IMR-90 (cell line): Measurements from ENCODE around the gene LRRC2.

ENCODE experiments used
- CEBPB ChIP-seq: IDR thresholded peaks from 2 replicates; pipeline ENCODE4 v1.6.1; 2012; ENCODE audit warnings: low read depth, low read length, improper control_type of control experiment
- CHD1 ChIP-seq: IDR thresholded peaks from 2 replicates; pipeline ENCODE4 v1.6.1; 2012; ENCODE audit warnings: low read depth, low read length, improper control_type of control experiment
- CTCF ChIP-seq: conservative IDR thresholded peaks from 2 replicates; pipeline ENCODE4 v1.5.1; 2012; ENCODE audit warnings: mild to moderate bottlenecking, low read depth, low read length, improper control_type of control experiment
- FOS ChIP-seq: fragments of 150-350 bp; IDR thresholded peaks from 2 replicates; pipeline ENCODE4 v1.6.1; 2016; ENCODE audit warnings: low read depth, low read length
- MAZ ChIP-seq: IDR thresholded peaks from 2 replicates; pipeline ENCODE4 v1.6.1; 2012; ENCODE audit warnings: low read depth, mild to moderate bottlenecking, low read length, improper control_type of control experiment, moderate library complexity, borderline replicate concordance
- MXI1 ChIP-seq: IDR thresholded peaks from 2 replicates; pipeline ENCODE4 v1.6.1; 2012; ENCODE audit warnings: low read depth, mild to moderate bottlenecking, low read length, moderate library complexity, borderline replicate concordance
- POLR2A ChIP-seq: IDR thresholded peaks from 2 replicates; pipeline ENCODE4 v1.6.1; 2012; ENCODE audit warnings: mild to moderate bottlenecking, low read depth, low read length
- RAD21 ChIP-seq: IDR thresholded peaks from 2 replicates; pipeline ENCODE4 v1.6.1; 2012; ENCODE audit warnings: low read length, improper control_type of control experiment
- RCOR1 ChIP-seq: IDR thresholded peaks from 2 replicates; pipeline ENCODE4 v1.6.1; 2012; ENCODE audit warnings: mild to moderate bottlenecking, low read length, improper control_type of control experiment; ENCODE audit not compliant: insufficient replicate concordance
- RFX5 ChIP-seq: IDR thresholded peaks from 2 replicates; pipeline ENCODE4 v1.8.0; 2012; ENCODE audit warnings: low read depth, mild to moderate bottlenecking, low read length, moderate library complexity
- SMC3 ChIP-seq: fragments of 150-350 bp; IDR thresholded peaks from 2 replicates; pipeline ENCODE4 v1.6.1; 2016; ENCODE audit warnings: low read depth, mild to moderate bottlenecking, antibody characterized with exemption, low read length, moderate library complexity
- USF2 ChIP-seq: fragments of 150-350 bp; IDR thresholded peaks from 2 replicates; pipeline ENCODE4 v1.6.1; 2017; ENCODE audit warnings: mild to moderate bottlenecking, antibody characterized with exemption, low read length, low read depth
- TF ChIP-seq, protein P1 (sequence below): fragments of 150-350 bp; IDR thresholded peaks from 2 replicates; pipeline ENCODE4 v1.6.1; 2016; ENCODE audit warnings: low read depth, mild to moderate bottlenecking, low read length, moderate library complexity, borderline replicate concordance

DNA sequence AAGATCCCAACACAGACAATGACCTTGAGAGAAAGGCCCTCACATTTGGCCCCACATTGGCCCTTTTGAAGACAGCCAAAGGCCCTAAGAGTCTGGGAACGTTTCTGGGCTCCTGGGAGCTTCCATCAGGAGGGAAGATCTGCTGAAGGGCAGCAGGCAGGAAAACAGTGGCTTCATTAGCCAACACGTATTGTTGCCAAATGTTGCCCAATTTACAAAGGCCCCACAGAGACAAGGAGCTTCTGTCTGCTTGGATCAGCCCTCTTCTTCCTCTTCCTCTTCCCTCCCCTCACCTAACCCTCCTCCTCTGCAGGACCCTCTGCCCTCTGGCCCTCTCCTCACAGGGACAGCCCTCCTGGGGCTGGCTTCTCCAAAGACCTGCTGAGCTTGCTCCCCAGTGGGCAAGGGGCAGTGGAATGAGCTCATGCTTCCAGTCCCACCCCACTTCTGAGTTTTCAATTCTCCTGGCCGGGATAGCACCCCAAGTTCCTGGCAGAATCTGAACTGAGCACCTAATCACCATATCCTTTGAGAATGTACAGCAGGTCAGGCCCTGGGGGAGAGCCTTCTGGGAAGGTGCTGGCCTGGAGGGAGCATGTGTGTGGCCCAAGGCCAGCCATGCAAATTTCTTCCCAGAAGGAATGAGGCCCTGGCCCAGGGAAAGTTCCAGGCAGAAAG, 96.3 kb downstream of the LRRC2 start:
- TF ChIP-seq, protein P1, sequence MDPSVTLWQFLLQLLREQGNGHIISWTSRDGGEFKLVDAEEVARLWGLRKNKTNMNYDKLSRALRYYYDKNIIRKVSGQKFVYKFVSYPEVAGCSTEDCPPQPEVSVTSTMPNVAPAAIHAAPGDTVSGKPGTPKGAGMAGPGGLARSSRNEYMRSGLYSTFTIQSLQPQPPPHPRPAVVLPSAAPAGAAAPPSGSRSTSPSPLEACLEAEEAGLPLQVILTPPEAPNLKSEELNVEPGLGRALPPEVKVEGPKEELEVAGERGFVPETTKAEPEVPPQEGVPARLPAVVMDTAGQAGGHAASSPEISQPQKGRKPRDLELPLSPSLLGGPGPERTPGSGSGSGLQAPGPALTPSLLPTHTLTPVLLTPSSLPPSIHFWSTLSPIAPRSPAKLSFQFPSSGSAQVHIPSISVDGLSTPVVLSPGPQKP, result no peak
- TF ChIP-seq USF2 (no peak), MXI1 (no peak), FOS (no peak), CTCF (no peak), SMC3 (no peak), CEBPB (no peak), MAZ (no peak), RFX5 (no peak), RCOR1 (no peak), POLR2A (no peak), CHD1 (no peak), RAD21 (no peak)
